GM23338 (cell line): ENCODE results near the gene GAB2. TPM values are rescaled to one million over a fixed set of nuclear protein-coding genes. Genes with fewer than 3 reads are reported as not detected.

Experiments used
- ATAC-seq: fragments of 200-7000 bp; cut with Tn5 transposase; 3 replicates; pipeline ENCODE4 v1.9.1; 2020
- DNase-seq: peaks from one replicate; pipeline ENCODE4 v3.0.0-alpha.2; 2015; ENCODE audit warnings: low spot score
- H2AFZ ChIP-seq: fragments of 200-600 bp; sonication (generic); 2 replicates; pipeline ENCODE4 v1.8.0; 2016; ENCODE audit warnings: antibody characterized with exemption, mild to moderate bottlenecking, moderate library complexity
- H3F3A ChIP-seq: fragments of 200-600 bp; sonication (generic); replicated peaks from 2 replicates; pipeline ENCODE4 v1.8.0; 2017; ENCODE audit warnings: antibody characterized with exemption, mixed run types, low read depth
- H3K27ac ChIP-seq: fragments of 200-600 bp; sonication (generic); 2 replicates; pipeline ENCODE4 v1.6.1; 2016; ENCODE audit warnings: low read depth
- H3K27me3 ChIP-seq: fragments of 200-600 bp; sonication (generic); 2 replicates; pipeline ENCODE4 v1.8.0; 2016; ENCODE audit warnings: mild to moderate bottlenecking, mixed run types, moderate library complexity; ENCODE audit not compliant: insufficient read depth
- H3K36me3 ChIP-seq: fragments of 200-600 bp; sonication (generic); 2 replicates; pipeline ENCODE4 v1.8.0; 2016; ENCODE audit warnings: mild to moderate bottlenecking; ENCODE audit not compliant: insufficient read depth
- H3K4me1 ChIP-seq: fragments of 200-600 bp; sonication (generic); 2 replicates; pipeline ENCODE4 v1.8.0; 2016; ENCODE audit warnings: mild to moderate bottlenecking, moderate library complexity; ENCODE audit not compliant: insufficient read depth
- H3K4me2 ChIP-seq: fragments of 200-600 bp; sonication (generic); 2 replicates; pipeline ENCODE4 v1.7.1; 2017; ENCODE audit warnings: mixed run types
- H3K4me3 ChIP-seq: fragments of 200-600 bp; sonication (generic); 2 replicates; pipeline ENCODE4 v1.6.1; 2016; ENCODE audit warnings: mixed run types
- H3K79me2 ChIP-seq: fragments of 200-600 bp; sonication (generic); replicated peaks from 2 replicates; pipeline ENCODE4 v1.8.0; 2017; ENCODE audit warnings: mild to moderate bottlenecking; ENCODE audit not compliant: insufficient read depth
- H3K9me2 ChIP-seq: fragments of 200-600 bp; sonication (generic); 2 replicates; pipeline ENCODE4 v1.8.0; 2017; ENCODE audit not compliant: insufficient read depth
- H4K20me1 ChIP-seq: fragments of 200-600 bp; sonication (generic); replicated peaks from 2 replicates; pipeline ENCODE4 v1.8.0; 2017; ENCODE audit warnings: mild to moderate bottlenecking; ENCODE audit not compliant: insufficient read depth
- H3K27ac Mint-ChIP-seq: 2 replicates; pipeline ENCODE4 v1.8.0; 2020; ENCODE audit warnings: inconsistent platforms, mild to moderate bottlenecking, moderate library complexity, mixed read lengths
- H3K27me3 Mint-ChIP-seq: 3 replicates; pipeline ENCODE4 v1.8.0; 2022; ENCODE audit warnings: low read depth, mild to moderate bottlenecking, moderate library complexity, mixed read lengths, inconsistent platforms; ENCODE audit not compliant: insufficient read depth, poor library complexity
- H3K36me3 Mint-ChIP-seq: 3 replicates; pipeline ENCODE4 v1.8.0; 2021; ENCODE audit warnings: low read depth, mild to moderate bottlenecking, inconsistent platforms, moderate library complexity, mixed read lengths
- H3K4me1 Mint-ChIP-seq: 3 replicates; pipeline ENCODE4 v1.8.0; 2020; ENCODE audit warnings: mild to moderate bottlenecking, inconsistent platforms, mixed read lengths
- H3K4me3 Mint-ChIP-seq: 3 replicates; pipeline ENCODE4 v1.8.0; 2021; ENCODE audit warnings: moderate library complexity, mild to moderate bottlenecking, inconsistent platforms, mixed read lengths
- H3K9me3 Mint-ChIP-seq: 3 replicates; pipeline ENCODE4 v1.8.0; 2020; ENCODE audit warnings: moderate library complexity, mild to moderate bottlenecking, inconsistent platforms, mixed read lengths
- CREB1 ChIP-seq: fragments of 250-450 bp; sonication (Bioruptor Pico); IDR thresholded peaks from 2 replicates; pipeline ENCODE4 v1.5.0; 2020; ENCODE audit warnings: low read depth, mild to moderate bottlenecking, moderate library complexity
- EZH2 ChIP-seq: fragments of 200-600 bp; sonication (generic); IDR thresholded peaks from one replicate; pipeline ENCODE4 v1.8.0; 2017; ENCODE audit warnings: antibody characterized with exemption, mild to moderate bottlenecking, low read depth; ENCODE audit not compliant: unreplicated experiment
- POLR2AphosphoS5 ChIP-seq: IDR thresholded peaks from 2 replicates; pipeline ENCODE4 v1.6.1; 2016; ENCODE audit warnings: antibody characterized with exemption, low read depth
- ZNF331 ChIP-seq: fragments of 250-450 bp; sonication (Bioruptor Pico); IDR thresholded peaks from 2 replicates; pipeline ENCODE4 v1.5.0; 2020; ENCODE audit warnings: low read depth, mild to moderate bottlenecking, moderate library complexity
- polyA plus RNA-seq: library from polyadenylated mRNA; unstranded; fragments of >200 nt; fragmentation: Nextera tagmentation; extraction: Ambion mirVana; gene quantifications from 2 replicates; pipeline ENCODE4 v1.2.1, GENCODE V29; 2016
- total RNA-seq: library from RNA; depleted of rRNA; stranded (reverse); fragments of >200 nt; shearing (Covaris generic); gene quantifications from 2 replicates; pipeline ENCODE4 v1.2.3, GENCODE V29; 2014
- TF ChIP-seq, protein P1 (sequence below): IDR thresholded peaks from 2 replicates; pipeline ENCODE4 v1.6.1; 2016; ENCODE audit warnings: antibody characterized with exemption
- TF ChIP-seq, protein P2 (sequence below): IDR thresholded peaks from one replicate; pipeline ENCODE4 v1.6.1; 2018; ENCODE audit warnings: antibody characterized with exemption; ENCODE audit not compliant: unreplicated experiment

The GAB2 gene
- total and polyA plus RNA-seq, 2 experiments from 2014 or later: 2.0 to 10.8 TPM

DNA sequence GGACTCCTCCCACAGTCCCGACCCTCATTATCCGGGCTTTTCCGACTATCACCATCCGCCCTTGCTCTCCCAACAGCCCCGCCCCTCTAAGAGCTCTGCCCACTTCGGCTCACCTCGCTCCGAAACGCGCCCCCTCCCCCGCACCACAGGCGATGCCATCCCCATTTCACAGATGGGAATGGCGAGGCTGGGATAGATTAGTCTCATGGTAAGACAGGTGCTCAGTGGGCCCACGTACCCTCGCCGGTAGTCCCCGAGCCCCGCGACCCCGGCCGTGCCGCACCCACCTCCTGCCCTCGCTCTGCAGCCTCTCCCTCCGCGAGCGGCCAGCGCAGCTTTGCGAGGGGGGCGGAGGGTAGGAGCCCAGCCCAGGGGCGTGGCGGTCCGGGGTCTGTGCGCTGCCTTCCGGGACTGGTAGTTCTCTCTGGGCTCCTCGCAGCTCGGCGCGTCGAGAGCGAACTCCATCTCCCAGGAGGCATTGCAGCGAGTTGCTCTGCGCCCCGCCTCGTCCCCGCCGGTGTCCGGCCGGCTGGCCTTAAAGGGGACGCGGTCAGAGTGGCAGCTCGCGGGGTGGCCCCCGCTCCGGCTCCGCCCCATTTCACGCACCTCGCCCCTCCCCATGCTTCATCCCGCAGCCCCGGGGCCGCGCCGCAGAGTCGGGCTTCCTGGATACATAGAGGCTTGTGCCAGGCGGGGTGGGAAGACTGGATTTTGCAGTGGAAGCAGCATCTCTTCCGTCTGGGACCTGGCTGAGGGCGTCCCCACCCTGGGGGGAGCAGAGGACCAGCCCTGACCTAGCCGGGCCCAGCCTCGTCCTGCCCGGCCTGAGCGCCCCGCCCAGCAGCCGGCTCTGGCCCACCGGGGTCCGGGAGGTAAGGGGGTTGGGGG is 229.1 kb downstream of the GAB2 start, which contains the start of the genes KCTD21 and USP35:
Gene KCTD21, minus strand, starts transcription at position 341 of the 888 bp plus-strand sequence. CDS start 14,072 bp downstream, outside the sequence.
Gene USP35, plus strand, starts transcription at position 634 of the 888 bp plus-strand sequence. CDS start 7,327 bp downstream, outside the sequence.
- Mint-ChIP-seq H3K4me1 (peaks cover 21% of the 10 kb centered on the region), H3K36me3 (no peaks in the 10 kb centered on the region), H3K27me3 (peaks cover 18% of the 10 kb centered on the region), H3K4me3 (peak within 1 kb of the TSS; percentile 92), H3K27ac (peak within 1 kb of the TSS; percentile 62; the same call in 1 of the 2 replicates), H3K9me3 (no peaks in the 10 kb centered on the region)
- Histone ChIP-seq H2AFZ (peak within 1 kb of the TSS; percentile 96), H3K4me3 (peak within 1 kb of the TSS; percentile 98), H4K20me1 (no peaks in the 10 kb centered on the region; the same call in 1 of the 2 replicates), H3K36me3 (no peaks in the 10 kb centered on the region), H3K27ac (no peak within 1 kb of the TSS), H3K4me1 (peaks cover 15% of the 10 kb centered on the region; the same call in 1 of the 2 replicates), H3K27me3 (no peaks in the 10 kb centered on the region), H3K4me2 (peak within 1 kb of the TSS; percentile 94), H3K79me2 (no peaks in the 10 kb centered on the region), H3F3A (0 out of 2 replicates have a peak, but pooled peaks cover 8% of the 10 kb centered on the region), H3K9me2 (no peaks in the 10 kb centered on the region)
- ATAC-seq (peak; percentile 96), DNase-seq (peak; percentile 99)
- TF ChIP-seq, protein P1, sequence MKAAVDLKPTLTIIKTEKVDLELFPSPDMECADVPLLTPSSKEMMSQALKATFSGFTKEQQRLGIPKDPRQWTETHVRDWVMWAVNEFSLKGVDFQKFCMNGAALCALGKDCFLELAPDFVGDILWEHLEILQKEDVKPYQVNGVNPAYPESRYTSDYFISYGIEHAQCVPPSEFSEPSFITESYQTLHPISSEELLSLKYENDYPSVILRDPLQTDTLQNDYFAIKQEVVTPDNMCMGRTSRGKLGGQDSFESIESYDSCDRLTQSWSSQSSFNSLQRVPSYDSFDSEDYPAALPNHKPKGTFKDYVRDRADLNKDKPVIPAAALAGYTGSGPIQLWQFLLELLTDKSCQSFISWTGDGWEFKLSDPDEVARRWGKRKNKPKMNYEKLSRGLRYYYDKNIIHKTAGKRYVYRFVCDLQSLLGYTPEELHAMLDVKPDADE: peak; percentile 87
- peak; percentile 77 for TF ChIP-seq POLR2AphosphoS5
- no peak for TF ChIP-seq EZH2
- TF ChIP-seq ZNF331 (CRISPR knock-in tag): peak; percentile 9; the same call in 1 of the 2 replicates
- TF ChIP-seq CREB1: 0 out of 2 replicates have a peak, but pooled peaks have one; percentile 2

DNA sequence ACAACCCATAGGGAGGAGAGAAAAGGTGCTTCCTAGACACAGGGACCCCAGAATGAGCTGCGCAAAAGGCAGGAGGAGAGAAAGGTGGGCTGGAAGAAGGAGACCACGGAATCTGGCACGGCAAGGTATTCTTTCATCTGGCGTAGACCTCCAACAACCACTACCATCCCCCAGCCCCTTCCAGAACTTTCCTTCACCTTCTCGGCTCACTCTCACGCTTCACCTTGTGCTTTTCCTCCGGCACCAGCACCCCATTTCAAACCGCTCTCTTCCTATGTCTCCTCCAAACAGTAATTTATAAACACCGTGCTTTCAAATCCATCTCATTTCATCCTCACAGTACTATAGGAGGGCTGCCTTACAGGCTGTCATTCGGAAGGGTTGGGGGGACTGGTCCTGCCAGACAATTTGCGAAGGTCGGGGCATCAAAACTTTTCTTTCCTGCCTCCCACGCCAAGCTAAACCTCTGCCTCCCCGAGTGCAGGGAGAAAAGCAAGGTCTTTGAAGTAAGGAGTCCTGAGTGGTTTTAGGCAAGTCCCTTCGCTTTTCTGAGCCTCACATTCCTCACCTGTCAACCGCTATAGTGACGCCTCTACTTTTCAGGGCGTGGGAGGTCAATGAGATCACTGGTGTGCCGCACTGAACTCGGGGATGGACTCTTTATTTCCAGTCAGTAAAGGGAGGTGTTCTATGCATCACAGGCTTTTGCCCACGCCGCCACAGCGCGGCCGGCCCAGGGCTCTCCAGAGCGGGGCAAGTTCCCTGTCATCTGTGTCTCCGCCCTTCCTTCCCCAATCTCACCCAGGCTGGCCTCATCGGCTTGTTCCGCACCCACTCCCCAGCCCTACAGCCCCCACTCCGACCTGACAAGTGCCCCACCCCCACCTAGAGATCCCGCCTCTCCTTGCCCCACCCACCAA is 230.0 kb downstream of the GAB2 start:
- H3K79me2 ChIP-seq: no peaks in the 10 kb centered on the region
- peak overlapping the region; percentile 98 for H3K4me3 ChIP-seq
- peak overlapping the region; percentile 89 for H2AFZ ChIP-seq
- H3K4me3 Mint-ChIP-seq: peak overlapping the region; percentile 92
- peaks cover 15% of the 10 kb centered on the region; the same call in 1 of the 2 replicates for H3K4me1 ChIP-seq
- no peaks in the 10 kb centered on the region for H3K36me3 Mint-ChIP-seq
- DNase-seq (no peak), ATAC-seq (no peak)
- H3K27me3 Mint-ChIP-seq: peaks cover 18% of the 10 kb centered on the region
- H3K4me2 ChIP-seq: peak overlapping the region; percentile 94
- H3K9me3 Mint-ChIP-seq: no peaks in the 10 kb centered on the region
- H3K4me1 Mint-ChIP-seq: peaks cover 21% of the 10 kb centered on the region
- H3K27ac ChIP-seq: no peak overlapping the region
- peak overlapping the region; percentile 62; the same call in 1 of the 2 replicates for H3K27ac Mint-ChIP-seq
- no peaks in the 10 kb centered on the region for H3K36me3 ChIP-seq
- H3K9me2 ChIP-seq: no peaks in the 10 kb centered on the region
- H4K20me1 ChIP-seq: no peaks in the 10 kb centered on the region; the same call in 1 of the 2 replicates
- H3F3A ChIP-seq: 0 out of 2 replicates have a peak, but pooled peaks cover 8% of the 10 kb centered on the region
- no peaks in the 10 kb centered on the region for H3K27me3 ChIP-seq
- TF ChIP-seq, protein P2, sequence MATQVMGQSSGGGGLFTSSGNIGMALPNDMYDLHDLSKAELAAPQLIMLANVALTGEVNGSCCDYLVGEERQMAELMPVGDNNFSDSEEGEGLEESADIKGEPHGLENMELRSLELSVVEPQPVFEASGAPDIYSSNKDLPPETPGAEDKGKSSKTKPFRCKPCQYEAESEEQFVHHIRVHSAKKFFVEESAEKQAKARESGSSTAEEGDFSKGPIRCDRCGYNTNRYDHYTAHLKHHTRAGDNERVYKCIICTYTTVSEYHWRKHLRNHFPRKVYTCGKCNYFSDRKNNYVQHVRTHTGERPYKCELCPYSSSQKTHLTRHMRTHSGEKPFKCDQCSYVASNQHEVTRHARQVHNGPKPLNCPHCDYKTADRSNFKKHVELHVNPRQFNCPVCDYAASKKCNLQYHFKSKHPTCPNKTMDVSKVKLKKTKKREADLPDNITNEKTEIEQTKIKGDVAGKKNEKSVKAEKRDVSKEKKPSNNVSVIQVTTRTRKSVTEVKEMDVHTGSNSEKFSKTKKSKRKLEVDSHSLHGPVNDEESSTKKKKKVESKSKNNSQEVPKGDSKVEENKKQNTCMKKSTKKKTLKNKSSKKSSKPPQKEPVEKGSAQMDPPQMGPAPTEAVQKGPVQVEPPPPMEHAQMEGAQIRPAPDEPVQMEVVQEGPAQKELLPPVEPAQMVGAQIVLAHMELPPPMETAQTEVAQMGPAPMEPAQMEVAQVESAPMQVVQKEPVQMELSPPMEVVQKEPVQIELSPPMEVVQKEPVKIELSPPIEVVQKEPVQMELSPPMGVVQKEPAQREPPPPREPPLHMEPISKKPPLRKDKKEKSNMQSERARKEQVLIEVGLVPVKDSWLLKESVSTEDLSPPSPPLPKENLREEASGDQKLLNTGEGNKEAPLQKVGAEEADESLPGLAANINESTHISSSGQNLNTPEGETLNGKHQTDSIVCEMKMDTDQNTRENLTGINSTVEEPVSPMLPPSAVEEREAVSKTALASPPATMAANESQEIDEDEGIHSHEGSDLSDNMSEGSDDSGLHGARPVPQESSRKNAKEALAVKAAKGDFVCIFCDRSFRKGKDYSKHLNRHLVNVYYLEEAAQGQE: no peak
- TF ChIP-seq POLR2AphosphoS5: no peak
